ENCODE measurements around the gene PER1. TPM values are rescaled to one million over a fixed set of nuclear protein-coding genes. Genes with fewer than 3 reads are reported as not detected.

PER1 gene
- total and polyA plus RNA-seq, 2 of the 8 experiments (the other 6 are each of a cell fraction or from before 2014, with no cell fraction given), result 9.6 to 38.0 TPM

GRCh38 chr17:8118769-8119580, 33.2 kb downstream of the PER1 start:
- Histone ChIP-seq H2BK5ac (ENCODE audit: low read depth, low read length) (no peak overlapping the region), H3K23ac (ENCODE audit: insufficient read length) (no peak overlapping the region), H4K91ac (replicated peaks; ENCODE audit: insufficient read length, low read length) (no peak overlapping the region), H2AK5ac (ENCODE audit: low read depth, low read length) (no peak overlapping the region), H3K4me2 (ENCODE audit: insufficient read depth in 1 of 2, low read depth in 2 of 2, low read length in 2 of 2) (peak overlapping the region; percentile 88 to 100), H3K79me2 (ENCODE audit: control insufficient read depth in 1 of 2, insufficient read depth in 2 of 2, low read length in 2 of 2) (no peaks in the 10 kb centered on the region), H3K4ac (replicated peaks; ENCODE audit: insufficient read length, low read depth, low read length) (no peak overlapping the region), H2BK120ac (replicated peaks; ENCODE audit: low read depth, low read length) (no peak overlapping the region), H3K18ac (ENCODE audit: extremely low read depth, low read length) (no peak overlapping the region), H3K14ac (ENCODE audit: insufficient read length) (no peak overlapping the region), H2AFZ (ENCODE audit: low read length) (no peak overlapping the region), H4K8ac (ENCODE audit: extremely low read depth, insufficient read depth, low read length) (no peak overlapping the region), H4K20me1 (replicated peaks in 1 of 2; ENCODE audit: control insufficient read depth in 1 of 2, insufficient read depth in 2 of 2, low read length in 2 of 2) (peaks cover 5 to 6% of the 10 kb centered on the region in 2 experiments), H2BK12ac (ENCODE audit: low read depth, low read length) (no peak overlapping the region), H3K27me3 (replicated peaks in 1 of 4; ENCODE audit: control insufficient read depth in 3 of 4, extremely low read depth in 1 of 4, insufficient read depth in 3 of 4, low read length in 3 of 4) (peaks cover 27 to 60% (median 52%) of the 10 kb centered on the region in 4 experiments), H3K36me3 (ENCODE audit: control insufficient read depth in 2 of 4, insufficient read depth in 4 of 4, low read length in 3 of 4) (no peaks in the 10 kb centered on the region), H2BK15ac (ENCODE audit: low read length) (no peak overlapping the region), H3K27ac (ENCODE audit: low read depth, low read length) (no peak overlapping the region), H4K5ac (ENCODE audit: insufficient read length, low read depth, low read length) (no peak overlapping the region), H2BK20ac (ENCODE audit: low read length) (no peak overlapping the region), H3K9me3 (ENCODE audit: insufficient read depth in 2 of 2, low read depth in 1 of 2, low read length in 1 of 2) (no peaks in the 10 kb centered on the region), H3K56ac (replicated peaks; ENCODE audit: insufficient read length, low read depth, low read length) (no peak overlapping the region), H3K9ac (replicated peaks in 1 of 4; ENCODE audit: extremely low read depth in 1 of 4, low read depth in 3 of 4, low read length in 3 of 4) (no peak overlapping the region), H3K79me1 (ENCODE audit: low read depth, low read length) (no peaks in the 10 kb centered on the region), H3K4me3 (ENCODE audit: extremely low read depth in 1 of 4, insufficient read depth in 2 of 4, low read depth in 3 of 4, low read length in 4 of 4) (peak overlapping the region; percentile 75 to 89 (median 82)), H3K23me2 (ENCODE audit: low read depth, low read length) (peaks cover 33% of the 10 kb centered on the region), H3K4me1 (replicated peaks in 1 of 4; ENCODE audit: control insufficient read depth in 3 of 4, insufficient read depth in 4 of 4, low read length in 3 of 4) (peaks cover 0 to 12% (median 6%) of the 10 kb centered on the region in 4 experiments; a peak in 5 of 7 replicates)
- DNase-seq (ENCODE audit: low read depth in 1 of 2, low spot score in 2 of 2) (peak in 1 of 2 experiments; percentile 96), FAIRE-seq (peak; percentile 42)
- 2% methylated on average over 38 of the region's 38 CpGs; no CpG with 5 or more reads in 1 of the 2 experiments for WGBS, 2 experiments (ENCODE audit: extremely low coverage in 1 of 2, insufficient coverage in 1 of 2, insufficient read length in 1 of 2, insufficient replicate concordance in 2 of 2, low coverage in 1 of 2, low lambda C conversion rate in 2 of 2, missing lambda C conversion rate in 1 of 2)
- ChIA-PET POLR2A (ENCODE audit: partially characterized antibody) (interaction anchor here (0.6 to 7.6 kb wide), 17 partner anchors 15 to 262 kb away, joined by 3 to 49 read pairs (median 5); partner anchors contain the start of genes AURKB, NAA38, PFAS and TMEM107), CTCF (ENCODE audit: partially characterized antibody) (interaction anchor here (0.7 to 23.3 kb wide), 30 partner anchors 8 to 294 kb away, joined by 3 to 501 read pairs (median 4); partner anchors contain the start of genes ALOX12B, BORCS6, SLC25A35 and VAMP2)
- TF ChIP-seq RBBP5 (IDR thresholded peaks at IDR 0.05; ENCODE audit: borderline replicate concordance, low read depth, low read length) (peak; percentile 84; the same call in 1 of the 2 replicates), POLR2A (IDR thresholded peaks at IDR 0.05; ENCODE audit: control extremely low read depth in 1 of 2, low read depth in 2 of 2, low read length in 2 of 2) (no peak), NRF1 (IDR thresholded peaks at IDR 0.05; ENCODE audit: low read depth, low read length) (peak; percentile 25; the same call in 1 of the 2 replicates), TAF7 (optimal IDR thresholded peaks at IDR 0.05; ENCODE audit: borderline replicate concordance, low read depth, low read length) (peak; percentile 74), SP1 (IDR thresholded peaks at IDR 0.05; ENCODE audit: low read depth, low read length) (no peak), MAFK (IDR thresholded peaks at IDR 0.05; ENCODE audit: low read depth, low read length) (peak; percentile 83; the same call in 1 of the 2 replicates), EP300 (IDR thresholded peaks at IDR 0.05; ENCODE audit: borderline replicate concordance in 1 of 2, low read depth in 2 of 2, low read length in 2 of 2) (0 out of 3 replicates have a peak, but pooled peaks of 1 of the 2 experiments have one; percentile 19), HDAC6 (IDR thresholded peaks at IDR 0.05; ENCODE audit: low read depth, low read length) (no peak), ASH2L (IDR thresholded peaks at IDR 0.05; ENCODE audit: low read length) (peak; percentile 99), SRF (IDR thresholded peaks at IDR 0.05; ENCODE audit: low read depth, low read length) (no peak), CTBP2 (IDR thresholded peaks at IDR 0.05; ENCODE audit: borderline replicate concordance, insufficient read depth, insufficient read length, low read length) (peak; percentile 70)

Measured in H1 (cell line).